Midbrain (tissue), 1 donor: Measurements from ENCODE around the gene SLC22A23.

Experiments
- DNase-seq: peaks from one replicate; lab custom pipeline; 2025; lab: John Stamatoyannopoulos, UW

SLC22A23 gene

GRCh38 chr6:3443221-3443515 lies 13.7 kb downstream of the SLC22A23 start:
- no peak for DNase-seq

- no peak for DNase-seq
Measured at GRCh38 chr6:3442431-3443220, 14.2 kb downstream of the SLC22A23 start.

- DNase-seq: no peak
Measured at GRCh38 chr6:3440911-3441310, 15.9 kb downstream of the SLC22A23 start.

GRCh38 chr6:3439961-3440360 lies 16.9 kb downstream of the SLC22A23 start:
- no peak for DNase-seq

GRCh38 chr6:3438190-3439167 lies 18.4 kb downstream of the SLC22A23 start:
- no peak for DNase-seq

- DNase-seq: no peak
Measured at GRCh38 chr6:3433005-3433404, 23.8 kb downstream of the SLC22A23 start.

- no peak for DNase-seq
Measured at GRCh38 chr6:3432416-3432815, 24.4 kb downstream of the SLC22A23 start.

DNA sequence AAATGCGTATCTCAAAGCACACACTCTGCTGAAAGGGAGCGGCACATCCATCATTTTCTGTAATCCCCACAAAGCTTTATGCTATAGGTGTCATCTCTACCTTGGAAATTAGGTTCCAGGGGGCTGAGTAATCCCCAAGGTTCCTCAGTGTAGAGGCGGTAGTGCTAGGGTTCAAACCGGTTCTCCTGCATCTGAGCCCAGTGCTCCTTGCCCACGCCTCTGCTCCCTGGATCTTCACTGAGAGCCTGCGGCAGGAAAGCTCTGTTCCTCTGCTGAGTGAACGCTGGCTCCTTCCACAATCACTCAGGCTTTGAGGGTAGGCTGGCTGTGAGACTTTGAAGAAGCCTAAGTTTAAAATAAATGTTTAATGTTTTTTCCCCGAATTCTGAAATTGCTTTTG lies 24.9 kb downstream of the SLC22A23 start:
- no peak for DNase-seq

DNA sequence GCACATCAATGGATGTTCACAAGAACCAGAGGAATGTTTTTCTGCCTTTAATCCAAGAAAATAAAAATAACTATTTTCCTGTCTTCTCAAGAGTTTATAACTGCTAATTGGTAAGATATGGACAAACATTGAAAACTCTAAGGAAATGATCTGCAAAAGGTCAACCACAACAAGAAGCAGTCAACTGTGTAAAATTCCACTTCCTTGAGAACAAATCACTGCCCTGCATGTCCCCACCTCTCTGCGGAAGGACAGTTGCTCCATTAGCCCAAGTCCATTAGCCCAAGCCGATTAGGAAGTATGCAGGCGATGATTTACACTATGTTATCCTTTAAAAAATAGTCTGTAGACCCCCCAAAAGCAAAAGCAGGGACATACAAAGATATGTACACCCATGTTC lies 27.6 kb downstream of the SLC22A23 start:
- no peak for DNase-seq

DNA sequence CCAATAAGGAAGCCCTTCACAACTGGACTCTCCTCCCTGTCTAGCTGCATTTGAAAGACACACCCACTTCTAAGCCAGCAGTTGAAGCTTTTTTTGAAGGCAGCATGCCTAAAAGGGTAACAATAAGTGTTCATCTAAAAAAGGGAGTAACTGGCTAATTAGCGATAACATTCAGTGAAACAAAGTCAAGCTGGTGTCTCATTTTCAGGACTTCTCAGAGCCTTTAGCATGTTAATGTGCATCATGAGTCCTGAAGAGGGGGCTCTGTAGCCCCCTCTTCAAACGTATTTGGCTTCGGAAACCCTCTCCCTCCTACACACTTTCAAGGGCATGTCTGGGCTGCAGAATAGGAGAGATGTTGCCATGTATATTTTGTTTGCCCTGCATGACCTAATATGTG lies 28.1 kb downstream of the SLC22A23 start:
- DNase-seq: no peak

- no peak for DNase-seq
Measured at GRCh38 chr6:3428247-3428646, 28.6 kb downstream of the SLC22A23 start.

DNA sequence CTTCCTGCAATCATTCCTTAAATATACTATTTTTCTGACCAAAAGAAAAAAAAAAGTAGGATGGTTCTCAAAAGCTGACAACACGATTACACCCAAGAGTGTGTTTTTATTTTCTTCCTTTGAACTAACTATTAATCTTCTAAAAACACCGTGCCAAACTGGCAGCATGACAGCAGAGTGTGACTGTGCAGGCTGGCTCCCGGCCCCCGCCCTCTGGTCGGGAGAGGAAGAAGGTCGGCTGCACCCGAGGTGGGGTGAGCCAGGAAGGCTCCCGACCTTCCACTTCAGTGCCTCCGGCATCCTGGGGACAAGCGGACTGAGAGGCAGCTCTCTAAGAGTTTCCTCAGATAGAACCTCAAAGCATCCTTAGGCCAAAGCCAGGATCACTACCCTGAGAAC lies 29.2 kb downstream of the SLC22A23 start:
- no peak for DNase-seq

- no peak for DNase-seq
Measured at GRCh38 chr6:3426927-3427686, 29.7 kb downstream of the SLC22A23 start.

- no peak for DNase-seq
Measured at GRCh38 chr6:3426091-3426926, 30.5 kb downstream of the SLC22A23 start.

- DNase-seq: no peak
Measured at GRCh38 chr6:3425574-3425973, 31.3 kb downstream of the SLC22A23 start.

DNA sequence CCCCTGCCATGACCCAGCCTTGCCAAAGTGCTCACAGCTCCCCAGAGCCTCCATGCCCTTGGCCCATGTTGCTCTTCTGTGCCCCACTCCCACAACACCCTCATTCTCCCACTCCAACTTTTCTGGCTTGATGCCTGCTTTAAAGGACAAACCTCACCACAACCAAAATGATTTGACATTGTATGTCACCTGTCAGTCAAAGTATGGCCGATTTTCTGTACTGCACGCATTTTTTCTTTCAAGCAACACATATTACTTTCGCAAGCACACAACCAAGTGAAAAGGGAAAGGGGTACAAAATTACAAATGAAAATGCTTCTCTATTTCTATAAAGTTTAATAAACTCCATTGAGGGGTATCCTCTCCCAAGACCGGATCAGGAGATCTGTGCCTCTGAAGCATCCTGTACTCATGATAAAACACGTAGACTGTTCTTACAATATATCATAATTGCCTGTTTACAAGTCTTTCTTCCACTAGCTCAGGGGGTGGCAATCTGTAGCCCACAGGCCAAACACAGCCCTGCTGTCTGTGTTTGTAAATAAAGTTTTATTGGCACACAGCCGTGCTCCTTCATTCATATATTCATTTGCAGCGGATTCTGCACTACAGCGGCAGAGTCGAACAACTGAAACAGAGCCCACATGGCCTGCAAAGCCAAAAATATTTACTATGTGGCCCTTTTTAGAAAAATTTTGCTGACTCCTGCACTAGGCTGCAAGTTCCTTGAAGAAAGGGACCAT lies 32.5 kb downstream of the SLC22A23 start:
- DNase-seq: no peak

DNA sequence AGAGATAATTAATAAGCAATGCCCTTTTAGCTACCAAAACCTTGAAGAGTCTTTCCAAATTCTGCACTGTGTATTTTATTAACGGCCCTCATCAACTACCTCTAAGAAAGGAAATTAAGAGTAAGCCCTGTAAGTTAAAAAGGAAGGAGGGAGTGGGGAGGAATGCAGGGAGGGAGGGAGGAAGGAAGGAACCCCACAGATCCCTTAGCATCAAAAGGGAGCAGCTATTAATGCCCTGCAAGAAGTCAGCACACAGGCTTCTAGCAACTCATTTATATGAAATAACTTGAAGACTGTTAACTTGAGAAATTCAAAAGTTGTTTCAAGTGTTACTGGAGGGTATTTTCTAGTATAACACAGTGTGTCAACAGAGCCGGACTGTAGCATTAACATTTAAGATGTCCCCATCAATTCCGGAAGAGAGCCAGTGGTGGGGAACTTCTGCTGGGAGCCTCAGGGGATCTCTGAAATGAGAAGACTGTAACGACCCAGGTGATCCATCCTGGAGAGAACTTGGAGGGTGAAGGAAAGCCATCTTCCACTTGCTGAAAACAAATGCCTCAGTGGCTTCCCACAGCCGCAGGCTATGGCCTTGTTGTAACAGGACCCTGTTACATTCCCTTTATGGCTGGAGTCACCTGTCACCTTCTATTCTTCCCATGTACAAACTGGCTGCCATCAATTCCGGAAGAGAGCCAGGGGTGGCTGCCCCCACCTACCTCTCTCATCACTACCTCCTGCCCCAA lies 33.2 kb downstream of the SLC22A23 start:
- DNase-seq: no peak

DNA sequence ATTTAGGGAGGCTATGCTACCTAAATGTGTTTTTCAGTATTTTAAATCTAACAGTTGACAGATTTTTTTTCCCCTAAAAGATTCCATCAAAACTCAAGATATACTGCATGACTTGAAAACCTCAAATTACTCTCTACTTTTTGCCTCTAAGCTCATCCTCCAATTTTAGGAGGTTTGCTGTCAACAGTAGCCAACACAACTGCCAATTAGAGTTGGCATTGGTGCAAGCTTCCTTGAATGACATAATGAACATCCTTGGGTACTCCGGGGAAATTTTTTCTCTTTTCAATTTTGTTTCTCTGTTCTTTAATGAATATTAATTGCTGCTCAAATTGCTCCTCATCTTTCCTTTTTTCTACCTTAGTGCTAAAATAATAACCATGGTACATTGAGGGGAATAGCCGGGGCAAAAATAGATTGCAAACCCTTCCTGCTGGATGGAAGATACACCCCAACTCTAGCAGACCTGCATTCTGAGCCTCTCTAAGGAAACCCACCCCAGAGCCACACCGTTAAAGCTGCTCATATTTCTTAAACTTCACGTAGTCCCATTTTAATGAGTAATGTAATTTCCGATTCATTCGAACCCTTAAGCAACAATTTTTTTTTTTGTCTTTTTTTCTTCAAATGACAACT lies 34.3 kb downstream of the SLC22A23 start:
- DNase-seq: no peak

GRCh38 chr6:3421791-3422434 lies 34.9 kb downstream of the SLC22A23 start:
- DNase-seq: no peak
